PFSK-1 (cell line): Measurements from ENCODE around the gene ZNF536.

Experiments
- FOXP2 ChIP-seq: optimal IDR thresholded peaks from 2 replicates; pipeline ENCODE3; 2011; ENCODE audit warnings: borderline replicate concordance, control low read depth, inconsistent platforms; ENCODE audit not compliant: insufficient read depth; ENCODE audit errors: extremely low read length, extremely low read depth
- POLR2AphosphoS5 ChIP-seq: IDR thresholded peaks from 2 replicates; pipeline ENCODE4 v1.6.1; 2012; ENCODE audit warnings: low read depth, mild to moderate bottlenecking, control low read depth, low read length, moderate library complexity
- SIN3A ChIP-seq: IDR thresholded peaks from 2 replicates; pipeline ENCODE4 v1.6.1; 2012; ENCODE audit warnings: mild to moderate bottlenecking, low read length, moderate library complexity, borderline replicate concordance; ENCODE audit not compliant: insufficient read depth
- TAF1 ChIP-seq: IDR thresholded peaks from 2 replicates; pipeline ENCODE4 v1.6.1; 2012; ENCODE audit warnings: low read length, control low read depth, borderline replicate concordance; ENCODE audit not compliant: insufficient read depth
- TF ChIP-seq, protein P1 (sequence below), 2 experiments: IDR thresholded peaks; 2 replicates each; pipeline versions ENCODE4 v1.6.1 to v1.8.0; 2011 to 2012; ENCODE audit warnings: low read depth in 2 of 2, low read length in 2 of 2, control low read depth in 1 of 2, inconsistent platforms in 1 of 2, mild to moderate bottlenecking in 1 of 2, moderate library complexity in 1 of 2; ENCODE audit not compliant: insufficient read depth in 1 of 2

The ZNF536 gene

DNA sequence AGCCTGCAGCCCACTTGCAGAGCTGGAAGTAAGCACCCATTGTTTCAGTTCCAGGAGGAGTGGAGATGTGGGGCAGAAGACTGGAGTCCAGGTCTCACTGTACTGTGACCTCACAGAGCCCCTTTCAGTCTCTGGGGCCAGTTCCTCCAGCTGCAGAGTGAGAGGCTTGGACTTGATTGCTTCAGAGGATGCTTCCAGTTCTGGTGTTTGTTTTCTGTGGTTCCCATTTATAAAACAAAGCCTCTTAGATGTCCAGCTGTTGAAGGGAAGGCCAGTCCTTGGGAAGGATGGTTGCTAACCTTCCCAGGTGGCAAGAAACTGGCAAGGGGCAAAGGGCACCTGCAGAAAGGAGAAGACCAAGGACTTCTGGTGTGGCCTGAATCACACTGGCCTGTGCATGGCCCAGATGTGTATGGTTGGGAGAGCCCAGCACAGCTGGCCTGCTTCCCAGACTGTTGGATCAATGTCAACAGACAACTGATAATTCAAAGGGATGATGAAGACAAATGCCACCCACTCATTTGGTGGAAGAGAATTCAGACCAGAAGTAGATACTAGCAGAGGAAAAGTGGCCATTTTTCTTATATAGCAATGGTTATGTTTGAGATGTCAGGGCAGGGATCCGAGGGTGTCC is 218.5 kb downstream of the ZNF536 start:
- TF ChIP-seq SIN3A: no peak
- TF ChIP-seq FOXP2: no peak

DNA sequence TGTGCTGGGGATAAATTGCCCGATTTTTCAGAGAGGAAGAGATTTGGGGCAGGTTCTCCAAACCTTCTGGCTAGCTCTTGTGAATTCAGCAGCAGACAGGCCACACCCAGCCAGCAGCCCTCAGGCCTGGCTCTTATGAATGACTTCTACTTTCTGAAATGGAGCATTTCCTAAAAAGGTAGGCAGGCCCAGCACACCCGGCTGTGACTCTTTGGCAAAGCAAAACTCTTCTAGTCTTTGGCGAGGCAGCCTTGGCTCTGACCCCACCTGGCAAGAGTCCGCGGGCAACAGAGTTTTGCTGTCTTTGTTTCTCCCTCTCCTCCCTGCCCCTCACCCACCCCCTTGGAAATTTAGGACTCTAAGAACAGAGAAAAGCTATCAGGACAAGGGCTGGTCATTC is 221.2 kb downstream of the ZNF536 start:
- TF ChIP-seq, protein P1, sequence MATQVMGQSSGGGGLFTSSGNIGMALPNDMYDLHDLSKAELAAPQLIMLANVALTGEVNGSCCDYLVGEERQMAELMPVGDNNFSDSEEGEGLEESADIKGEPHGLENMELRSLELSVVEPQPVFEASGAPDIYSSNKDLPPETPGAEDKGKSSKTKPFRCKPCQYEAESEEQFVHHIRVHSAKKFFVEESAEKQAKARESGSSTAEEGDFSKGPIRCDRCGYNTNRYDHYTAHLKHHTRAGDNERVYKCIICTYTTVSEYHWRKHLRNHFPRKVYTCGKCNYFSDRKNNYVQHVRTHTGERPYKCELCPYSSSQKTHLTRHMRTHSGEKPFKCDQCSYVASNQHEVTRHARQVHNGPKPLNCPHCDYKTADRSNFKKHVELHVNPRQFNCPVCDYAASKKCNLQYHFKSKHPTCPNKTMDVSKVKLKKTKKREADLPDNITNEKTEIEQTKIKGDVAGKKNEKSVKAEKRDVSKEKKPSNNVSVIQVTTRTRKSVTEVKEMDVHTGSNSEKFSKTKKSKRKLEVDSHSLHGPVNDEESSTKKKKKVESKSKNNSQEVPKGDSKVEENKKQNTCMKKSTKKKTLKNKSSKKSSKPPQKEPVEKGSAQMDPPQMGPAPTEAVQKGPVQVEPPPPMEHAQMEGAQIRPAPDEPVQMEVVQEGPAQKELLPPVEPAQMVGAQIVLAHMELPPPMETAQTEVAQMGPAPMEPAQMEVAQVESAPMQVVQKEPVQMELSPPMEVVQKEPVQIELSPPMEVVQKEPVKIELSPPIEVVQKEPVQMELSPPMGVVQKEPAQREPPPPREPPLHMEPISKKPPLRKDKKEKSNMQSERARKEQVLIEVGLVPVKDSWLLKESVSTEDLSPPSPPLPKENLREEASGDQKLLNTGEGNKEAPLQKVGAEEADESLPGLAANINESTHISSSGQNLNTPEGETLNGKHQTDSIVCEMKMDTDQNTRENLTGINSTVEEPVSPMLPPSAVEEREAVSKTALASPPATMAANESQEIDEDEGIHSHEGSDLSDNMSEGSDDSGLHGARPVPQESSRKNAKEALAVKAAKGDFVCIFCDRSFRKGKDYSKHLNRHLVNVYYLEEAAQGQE (IDR thresholded peaks at IDR 0.05; ENCODE audit: insufficient read depth in 1 of 2, low read depth in 2 of 2, low read length in 2 of 2): no peak
- TF ChIP-seq TAF1: no peak
- TF ChIP-seq POLR2AphosphoS5: no peak
- no peak for TF ChIP-seq SIN3A
- no peak for TF ChIP-seq FOXP2

DNA sequence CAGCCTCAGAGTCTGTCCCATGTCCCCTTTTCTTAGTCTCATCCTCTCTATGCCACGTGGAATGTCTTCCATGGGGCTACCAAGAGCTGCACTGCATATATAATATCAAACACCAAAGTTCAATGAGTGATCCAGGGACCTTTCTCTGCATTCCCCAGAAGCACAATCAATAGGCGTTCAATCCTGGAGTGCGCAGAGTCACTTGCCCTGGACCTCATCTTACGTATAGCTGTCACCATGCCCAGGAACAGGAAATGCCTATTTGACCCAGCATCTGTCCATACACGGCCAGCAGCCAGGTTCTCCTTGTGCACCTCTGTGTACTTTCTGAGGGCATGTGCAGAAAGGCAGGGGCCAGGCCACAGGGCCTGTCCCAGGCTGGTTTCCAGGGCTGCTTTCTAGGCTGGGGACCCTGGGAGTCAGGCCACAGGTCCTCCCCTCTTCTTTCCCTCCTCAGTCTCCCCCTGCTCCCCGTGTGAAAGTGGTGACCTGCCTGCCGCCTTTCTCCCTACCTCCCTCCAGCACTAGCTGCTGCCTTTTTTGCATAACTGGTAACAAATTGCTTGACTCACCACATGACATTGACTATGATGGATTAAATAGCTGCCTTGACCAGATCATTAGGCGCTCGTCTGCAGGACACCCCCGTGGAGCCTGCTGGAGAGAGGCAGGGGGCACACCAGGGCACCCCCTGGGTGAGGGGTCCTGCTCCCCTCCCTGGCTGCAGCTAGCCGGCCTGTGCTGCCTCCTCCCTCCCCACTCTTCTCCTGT is 222.0 kb downstream of the ZNF536 start:
- TF ChIP-seq, protein P1 (IDR thresholded peaks at IDR 0.05; ENCODE audit: insufficient read depth in 1 of 2, low read depth in 2 of 2, low read length in 2 of 2): no peak
- no peak for TF ChIP-seq FOXP2
- TF ChIP-seq POLR2AphosphoS5: no peak
- TF ChIP-seq SIN3A: no peak
- no peak for TF ChIP-seq TAF1

- no peak for TF ChIP-seq POLR2AphosphoS5
- no peak for TF ChIP-seq SIN3A
- no peak for TF ChIP-seq TAF1
- TF ChIP-seq, protein P1 (IDR thresholded peaks at IDR 0.05; ENCODE audit: insufficient read depth in 1 of 2, low read depth in 2 of 2, low read length in 2 of 2): no peak
- no peak for TF ChIP-seq FOXP2
These were observed 224.1 kb downstream of the ZNF536 start for GRCh38 chr19:30596268-30596667.

DNA sequence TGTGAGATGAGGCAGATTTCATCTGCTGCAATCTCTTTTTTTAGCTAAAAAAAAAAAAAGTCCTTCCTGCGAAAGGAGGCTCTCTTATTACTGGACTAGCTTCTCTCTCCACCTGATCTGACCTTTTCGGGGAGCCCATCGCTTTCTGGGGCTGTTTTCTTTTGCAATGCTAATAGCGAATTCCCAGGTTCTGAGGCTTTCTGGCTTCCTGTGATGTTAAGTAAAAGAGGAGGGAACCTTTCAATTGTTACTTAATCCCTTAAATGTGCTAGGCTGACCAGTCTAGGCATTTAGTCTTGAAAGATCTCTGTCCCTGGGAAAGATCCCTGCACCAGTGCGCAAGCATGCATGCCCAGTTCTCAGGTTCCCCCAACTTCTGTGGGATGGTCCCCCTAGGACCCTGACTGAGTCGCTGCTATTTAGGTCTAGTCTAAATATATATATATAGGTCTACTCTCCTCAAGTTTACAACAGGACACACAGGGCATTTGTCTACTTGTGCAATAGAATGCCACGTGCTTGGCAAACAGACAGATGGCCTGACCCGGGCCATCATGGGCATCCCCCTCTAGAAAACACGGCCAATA is 224.7 kb downstream of the ZNF536 start:
- no peak for TF ChIP-seq POLR2AphosphoS5

- TF ChIP-seq FOXP2: no peak
- TF ChIP-seq TAF1: no peak
- no peak for TF ChIP-seq SIN3A
- TF ChIP-seq POLR2AphosphoS5: no peak
- TF ChIP-seq, protein P1 (IDR thresholded peaks at IDR 0.05; ENCODE audit: insufficient read depth in 1 of 2, low read depth in 2 of 2, low read length in 2 of 2): no peak
These were observed 226.5 kb downstream of the ZNF536 start for GRCh38 chr19:30598688-30599087.
